A549 (cell line): Measurements from ENCODE around the gene PDE7B. TPM values are rescaled to one million over a fixed set of nuclear protein-coding genes. Genes with fewer than 3 reads are reported as not detected.

Experiments
- ATAC-seq, 2 experiments: fragments of 200-7000 bp in 1 of 2; fragments of >200 bp in 1 of 2; cut with Nextera tagmentation in 1 of 2; cut with Tn5 transposase in 1 of 2; 3 replicates each; pipeline versions ENCODE4 v1.8.0 to v1.9.1; 2018 to 2020; ENCODE audit warnings: mild to moderate bottlenecking in 1 of 2, moderate library complexity in 1 of 2
- CTCF ChIA-PET: fragments of 300-600 bp; sonication (Branson Sonifier 250); formaldehyde crosslinking; extraction: SDS; loops from one replicate; lab custom pipeline; 2021; ENCODE audit warnings: antibody characterized with exemption, inconsistent platforms; lab: Yijun Ruan, JAX
- POLR2A ChIA-PET: fragments of 350-600 bp; formaldehyde crosslinking; extraction: SDS; loops from one replicate; lab custom pipeline; 2021; ENCODE audit warnings: antibody characterized with exemption, inconsistent platforms; lab: Yijun Ruan, JAX
- DNase-seq, 2 experiments: peaks; one replicate each; pipeline versions ENCODE4 v3.0.0 to v3.0.0-alpha.2; 2011 to 2016; ENCODE audit warnings: low read depth in 1 of 2, low spot score in 1 of 2
- FAIRE-seq: peaks from 2 replicates; lab custom pipeline; 2011; peaks lifted over from hg19 to GRCh38; lab: Jason Lieb, UNC
- H3K27ac ChIP-seq, 2 experiments: fragments of >200 bp; sonication (Bioruptor Twin); formaldehyde crosslinking; 3 replicates each; pipeline ENCODE4 v1.5.1; 2016 to 2017
- H3K4me1 ChIP-seq: fragments of >200 bp; sonication (Bioruptor Twin); formaldehyde crosslinking; 3 replicates; pipeline ENCODE4 v1.6.1; 2016
- H3K4me2 ChIP-seq: fragments of >200 bp; sonication (Bioruptor Twin); formaldehyde crosslinking; 3 replicates; pipeline ENCODE4 v1.6.1; 2016
- H3K4me3 ChIP-seq: fragments of >200 bp; sonication (Bioruptor Twin); formaldehyde crosslinking; 3 replicates; pipeline ENCODE4 v1.5.1; 2016
- H3K9me3 ChIP-seq: fragments of >200 bp; sonication (Bioruptor Twin); formaldehyde crosslinking; 3 replicates; pipeline ENCODE4 v1.6.1; 2016
- CBX2 ChIP-seq: fragments of 200-600 bp; sonication (generic); IDR thresholded peaks from 2 replicates; pipeline ENCODE4 v1.6.1; 2016; ENCODE audit warnings: low read depth, mild to moderate bottlenecking, borderline replicate concordance
- CBX8 ChIP-seq: fragments of 200-600 bp; sonication (generic); IDR thresholded peaks from 2 replicates; pipeline ENCODE4 v1.6.1; 2016
- CEBPB ChIP-seq, 2 experiments: fragments of >200 bp in 1 of 2; sonication (Bioruptor Twin) in 1 of 2; formaldehyde crosslinking in 1 of 2; IDR thresholded peaks; 2 replicates each; pipeline ENCODE4 v1.6.1; 2012 to 2016
- CHD2 ChIP-seq: fragments of 150-350 bp; IDR thresholded peaks from 2 replicates; pipeline ENCODE4 v1.6.1; 2014; ENCODE audit warnings: low read length; ENCODE audit not compliant: partially characterized antibody
- E2F6 ChIP-seq: IDR thresholded peaks from 2 replicates; pipeline ENCODE4 v1.6.1; 2012; ENCODE audit warnings: low read depth, borderline replicate concordance
- EP300 ChIP-seq, 2 experiments: fragments of >200 bp; sonication (Bioruptor Twin); formaldehyde crosslinking; IDR thresholded peaks; 2 replicates in 1 of 2; 3 replicates in 1 of 2; pipeline ENCODE4 v1.6.1; 2016 to 2017
- FOSB ChIP-seq: fragments of 250-450 bp; sonication (Bioruptor Pico); IDR thresholded peaks from 2 replicates; pipeline ENCODE4 v1.5.0; 2020; ENCODE audit warnings: mild to moderate bottlenecking, moderate library complexity
- FOSL2 ChIP-seq, 2 experiments: fragments of 450-650 bp in 1 of 2; fragments of >200 bp in 1 of 2; sonication (Bioruptor Twin) in 1 of 2; formaldehyde crosslinking; IDR thresholded peaks; 2 replicates each; pipeline versions ENCODE4 v1.5.0 to v1.6.1; 2016 to 2020; ENCODE audit warnings: mild to moderate bottlenecking in 1 of 2, moderate library complexity in 1 of 2
- HES2 ChIP-seq: fragments of >200 bp; sonication (Bioruptor Twin); formaldehyde crosslinking; IDR thresholded peaks from 2 replicates; pipeline ENCODE4 v1.6.1; 2016
- HOXA7 ChIP-seq: fragments of 250-450 bp; sonication (Bioruptor Pico); IDR thresholded peaks from 2 replicates; pipeline ENCODE4 v1.5.0; 2020; ENCODE audit warnings: mild to moderate bottlenecking, moderate library complexity
- HOXB13 ChIP-seq: fragments of 250-450 bp; sonication (Bioruptor Pico); IDR thresholded peaks from 2 replicates; pipeline ENCODE4 v1.5.0; 2020; ENCODE audit warnings: low read depth, mild to moderate bottlenecking, moderate library complexity
- MAFK ChIP-seq: fragments of 450-650 bp; IDR thresholded peaks from 2 replicates; pipeline ENCODE4 v1.6.1; 2014; ENCODE audit not compliant: partially characterized antibody
- MAX ChIP-seq: IDR thresholded peaks from 2 replicates; pipeline ENCODE4 v1.6.1; 2012
- MAZ ChIP-seq: fragments of 150-350 bp; IDR thresholded peaks from 2 replicates; pipeline ENCODE4 v1.6.1; 2014; ENCODE audit warnings: antibody characterized with exemption, low read depth, low read length, borderline replicate concordance
- PBX3 ChIP-seq: IDR thresholded peaks from 2 replicates; pipeline ENCODE4 v1.6.1; 2012
- PHF8 ChIP-seq: fragments of 200-600 bp; sonication (generic); IDR thresholded peaks from 2 replicates; pipeline ENCODE4 v1.6.1; 2016; ENCODE audit warnings: low read depth, mild to moderate bottlenecking, antibody characterized with exemption, moderate library complexity, borderline replicate concordance
- POLR2A ChIP-seq: IDR thresholded peaks from 2 replicates; pipeline ENCODE4 v1.6.1; 2012; ENCODE audit warnings: mild to moderate bottlenecking, low read length
- RAD21 ChIP-seq, 2 experiments: fragments of >200 bp in 1 of 2; sonication (Bioruptor Twin) in 1 of 2; formaldehyde crosslinking in 1 of 2; IDR thresholded peaks in 1 of 2; conservative IDR thresholded peaks in 1 of 2; 2 replicates in 1 of 2; 3 replicates in 1 of 2; pipeline ENCODE4 v1.6.1; 2012 to 2018; ENCODE audit warnings: inconsistent platforms in 1 of 2
- RARB ChIP-seq: fragments of 250-450 bp; sonication (Bioruptor Pico); IDR thresholded peaks from 2 replicates; pipeline ENCODE4 v1.8.0; 2021; ENCODE audit warnings: mild to moderate bottlenecking, moderate library complexity
- RCOR1 ChIP-seq: fragments of 150-350 bp; IDR thresholded peaks from 2 replicates; pipeline ENCODE4 v1.6.1; 2014; ENCODE audit warnings: antibody characterized with exemption, low read length, low read depth
- RNF2 ChIP-seq: fragments of 200-600 bp; sonication (generic); IDR thresholded peaks from 2 replicates; pipeline ENCODE4 v1.6.1; 2016; ENCODE audit warnings: low read depth, mild to moderate bottlenecking, antibody characterized with exemption, moderate library complexity, borderline replicate concordance
- SREBF2 ChIP-seq: fragments of 450-650 bp; IDR thresholded peaks from 2 replicates; pipeline ENCODE4 v1.6.1; 2014; ENCODE audit warnings: mild to moderate bottlenecking, moderate library complexity
- TP53 ChIP-seq: fragments of 250-450 bp; sonication (Bioruptor Pico); IDR thresholded peaks from 2 replicates; pipeline ENCODE4 v1.5.0; 2021; ENCODE audit warnings: mild to moderate bottlenecking, moderate library complexity
- USF2 ChIP-seq: fragments of 450-650 bp; IDR thresholded peaks from 2 replicates; pipeline ENCODE4 v1.6.1; 2014; ENCODE audit warnings: antibody characterized with exemption
- WGBS: methylation state at CpG from one replicate; pipeline ENCODE4 v1.1.6; 2017; ENCODE audit errors: missing lambda C conversion rate; 5-methylcytosine and 5-hydroxymethylcytosine counted together
- polyA plus RNA-seq, 4 experiments: library from polyadenylated mRNA; depleted of rRNA in 3 of 4; stranded (reverse); fragments of >200 nt; fragmentation: RNase III in 1 of 4; extraction: RNeasy Plus Mini Kit Qiagen cat#74134 plus additional on column Dnase treatment in 1 of 4; gene quantifications; 2 replicates in 3 of 4; 3 replicates in 1 of 4; pipeline ENCODE4 v1.2.3, GENCODE V29; 2011 to 2017

The PDE7B gene
- polyA plus RNA-seq, 2 of the 4 experiments (the other 2 are of a cell fraction), result 6.6 to 13.8 TPM

GRCh38 chr6:135888818-135889217 lies 37.3 kb downstream of the PDE7B start:
- DNase-seq, result no peak
- POLR2A ChIA-PET, result no interaction called here
- 0 out of 6 replicates have a peak overlapping the region, but pooled peaks of 1 of the 2 experiments have one; percentile 34 for H3K27ac ChIP-seq
- FAIRE-seq, result no peak
- H3K4me2 ChIP-seq, result no peak overlapping the region
- H3K4me1 ChIP-seq, result peaks cover 31% of the 10 kb centered on the region; the same call in 2 of the 3 replicates
- CTCF ChIA-PET, result no interaction called here
- TF ChIP-seq TP53 (CRISPR knock-in tag), result no peak
- TF ChIP-seq CBX8, result no peak
- no peak for TF ChIP-seq HOXB13 (CRISPR knock-in tag)
- TF ChIP-seq CEBPB (IDR thresholded peaks at IDR 0.05), result no peak
- H3K9me3 ChIP-seq, result no peaks in the 10 kb centered on the region
- no peak for ATAC-seq
- no peak overlapping the region for H3K4me3 ChIP-seq

- no peak for TF ChIP-seq RCOR1
- TF ChIP-seq MAX, result no peak
- no peak for TF ChIP-seq FOSL2 (IDR thresholded peaks at IDR 0.05)
- no peak for TF ChIP-seq FOSL2 (CRISPR knock-in tag; IDR thresholded peaks at IDR 0.05)
- TF ChIP-seq HES2, result no peak
- TF ChIP-seq SREBF2, result no peak
- TF ChIP-seq MAZ, result no peak
- no peak for TF ChIP-seq HOXA7 (CRISPR knock-in tag)
- TF ChIP-seq PHF8, result no peak
- no peak for TF ChIP-seq RARB (CRISPR knock-in tag)
- TF ChIP-seq RAD21 (conservative IDR thresholded peaks at IDR 0.05 in 1 of 2, IDR thresholded peaks at IDR 0.05 in 1 of 2), result no peak
- TF ChIP-seq MAFK, result no peak
- no peak for TF ChIP-seq POLR2A
- TF ChIP-seq CHD2, result no peak
- TF ChIP-seq EP300 (IDR thresholded peaks at IDR 0.05), result no peak
- no peak for TF ChIP-seq RNF2
- no peak for TF ChIP-seq FOSB (CRISPR knock-in tag)
- no peak for TF ChIP-seq E2F6
- no peak for TF ChIP-seq CBX2
- TF ChIP-seq USF2, result no peak
- no peak for TF ChIP-seq PBX3
- POLR2A ChIA-PET, result no interaction called here
- CTCF ChIA-PET, result interaction anchor here (0.8 to 1.5 kb wide), 2 partner anchors 16 to 38 kb away, joined by 3 read pairs; no protein-coding TSS in a partner anchor
- H3K27ac ChIP-seq, result peak overlapping the region in 1 of 2 experiments; percentile 34; a peak in 1 of 6 replicates
- peaks cover 27% of the 10 kb centered on the region; the same call in 2 of the 3 replicates for H3K4me1 ChIP-seq
- FAIRE-seq, result no peak
- ATAC-seq, result no peak
- 95% methylated on average over 5 of the region's 5 CpGs for WGBS
- no peak for DNase-seq
- H3K4me3 ChIP-seq, result no peak overlapping the region
- no peak overlapping the region for H3K4me2 ChIP-seq
- no peaks in the 10 kb centered on the region for H3K9me3 ChIP-seq
Observed at GRCh38 chr6:135890876-135891275, 39.4 kb downstream of the PDE7B start.
